ENCODE data around the gene ANKRD45. TPM values are rescaled to one million over a fixed set of nuclear protein-coding genes. Genes with fewer than 3 reads are reported as not detected.

The ANKRD45 gene
- 0.24 TPM in 1 of 2 replicates, not detected in the other for total RNA-seq
- long read RNA-seq, result 0 reads

- H3K9me3 Mint-ChIP-seq (ENCODE audit: unreplicated experiment), result no peaks in the 10 kb centered on the region
- H3K27me3 Mint-ChIP-seq (ENCODE audit: unreplicated experiment), result peaks cover 3% of the 10 kb centered on the region
- H3K4me3 Mint-ChIP-seq (ENCODE audit: unreplicated experiment), result peak within 1 kb of the TSS; percentile 61
- no peak for TF ChIP-seq CTCF (IDR thresholded peaks at IDR 0.05)
- DNase-seq (ENCODE audit: extremely low spot score, unreplicated experiment), result peak; percentile 85
- no peak within 1 kb of the TSS for H3K27ac Mint-ChIP-seq (ENCODE audit: unreplicated experiment)
- no peaks in the 10 kb centered on the region for H3K36me3 Mint-ChIP-seq (ENCODE audit: unreplicated experiment)
- H3K4me1 Mint-ChIP-seq (ENCODE audit: unreplicated experiment), result no peaks in the 10 kb centered on the region
Measured at GRCh38 chr1:173669491-173669941, at the start of gene ANKRD45. Gene ANKRD45, minus strand, starts transcription at chr1:173669851. Its CDS starts 10,433 bp downstream, at chr1:173659418.

GRCh38 chr1:173717238-173717637 lies 47.6 kb upstream of the ANKRD45 start:
- DNase-seq (ENCODE audit: extremely low spot score, unreplicated experiment), result no peak
- no peak for TF ChIP-seq CTCF (IDR thresholded peaks at IDR 0.05)
- peaks cover 29% of the 10 kb centered on the region for H3K4me1 Mint-ChIP-seq (ENCODE audit: unreplicated experiment)
- no peak overlapping the region for H3K4me3 Mint-ChIP-seq (ENCODE audit: unreplicated experiment)
- H3K27me3 Mint-ChIP-seq (ENCODE audit: unreplicated experiment), result no peaks in the 10 kb centered on the region
- no peak overlapping the region for H3K27ac Mint-ChIP-seq (ENCODE audit: unreplicated experiment)
- H3K9me3 Mint-ChIP-seq (ENCODE audit: unreplicated experiment), result no peaks in the 10 kb centered on the region
- H3K36me3 Mint-ChIP-seq (ENCODE audit: unreplicated experiment), result peaks cover 20% of the 10 kb centered on the region

- Mint-ChIP-seq H3K27ac (ENCODE audit: unreplicated experiment) (peak overlapping the region; percentile 97), H3K4me1 (ENCODE audit: unreplicated experiment) (peaks cover 29% of the 10 kb centered on the region), H3K27me3 (ENCODE audit: unreplicated experiment) (peaks cover 12% of the 10 kb centered on the region), H3K4me3 (ENCODE audit: unreplicated experiment) (peak overlapping the region; percentile 98), H3K9me3 (ENCODE audit: unreplicated experiment) (no peaks in the 10 kb centered on the region), H3K36me3 (ENCODE audit: unreplicated experiment) (peaks cover 9% of the 10 kb centered on the region)
- DNase-seq (ENCODE audit: extremely low spot score, unreplicated experiment), result no peak
- no peak for TF ChIP-seq CTCF (IDR thresholded peaks at IDR 0.05)
Measured at GRCh38 chr1:173715538-173715844, 45.8 kb upstream of the ANKRD45 start.

- Mint-ChIP-seq H3K4me1 (ENCODE audit: unreplicated experiment) (peaks cover 29% of the 10 kb centered on the region), H3K4me3 (ENCODE audit: unreplicated experiment) (peak within 1 kb of the TSS; percentile 98), H3K27me3 (ENCODE audit: unreplicated experiment) (peaks cover 18% of the 10 kb centered on the region), H3K9me3 (ENCODE audit: unreplicated experiment) (no peaks in the 10 kb centered on the region), H3K36me3 (ENCODE audit: unreplicated experiment) (peaks cover 4% of the 10 kb centered on the region), H3K27ac (ENCODE audit: unreplicated experiment) (peak within 1 kb of the TSS; percentile 97)
- DNase-seq (ENCODE audit: extremely low spot score, unreplicated experiment), result peak; percentile 93
- TF ChIP-seq CTCF (IDR thresholded peaks at IDR 0.05), result no peak
Measured at GRCh38 chr1:173714759-173715537, 45.3 kb upstream of the ANKRD45 start, which contains the start of gene KLHL20. Gene KLHL20, plus strand, starts transcription at chr1:173714981. Its CDS starts 1,063 bp downstream, at chr1:173716044.

- Mint-ChIP-seq H3K36me3 (ENCODE audit: unreplicated experiment) (peaks cover 2% of the 10 kb centered on the region), H3K27me3 (ENCODE audit: unreplicated experiment) (peaks cover 21% of the 10 kb centered on the region), H3K27ac (ENCODE audit: unreplicated experiment) (peak overlapping the region; percentile 97), H3K4me1 (ENCODE audit: unreplicated experiment) (peaks cover 29% of the 10 kb centered on the region), H3K9me3 (ENCODE audit: unreplicated experiment) (no peaks in the 10 kb centered on the region), H3K4me3 (ENCODE audit: unreplicated experiment) (peak overlapping the region; percentile 98)
- no peak for DNase-seq (ENCODE audit: extremely low spot score, unreplicated experiment)
- no peak for TF ChIP-seq CTCF (IDR thresholded peaks at IDR 0.05)
Measured at GRCh38 chr1:173714441-173714758, 44.7 kb upstream of the ANKRD45 start.
